NK-92 (cell line): ENCODE measurements around the gene AKR1B15.
"Not testable (repeated sequence)": the region's sequence is repeated elsewhere in the genome, so short reads cannot be mapped to it uniquely, and the experiment has no call there.

Experiments used
- DNase-seq: peaks from one replicate; lab custom pipeline; 2025; ENCODE audit not compliant: unreplicated experiment; lab: John Stamatoyannopoulos, UW

Gene AKR1B15

GRCh38 chr7:134548877-134549276 is at the start of gene AKR1B15:
Gene AKR1B15, plus strand, starts transcription at chr7:134549110. Its CDS starts 15,510 bp downstream, at chr7:134564620.
- DNase-seq, result no peak

- DNase-seq, result no peak
Observed at GRCh38 chr7:134500406-134500805, 48.5 kb upstream of the AKR1B15 start.

GRCh38 chr7:134500982-134501381 is 47.9 kb upstream of the AKR1B15 start:
- no peak for DNase-seq

DNA sequence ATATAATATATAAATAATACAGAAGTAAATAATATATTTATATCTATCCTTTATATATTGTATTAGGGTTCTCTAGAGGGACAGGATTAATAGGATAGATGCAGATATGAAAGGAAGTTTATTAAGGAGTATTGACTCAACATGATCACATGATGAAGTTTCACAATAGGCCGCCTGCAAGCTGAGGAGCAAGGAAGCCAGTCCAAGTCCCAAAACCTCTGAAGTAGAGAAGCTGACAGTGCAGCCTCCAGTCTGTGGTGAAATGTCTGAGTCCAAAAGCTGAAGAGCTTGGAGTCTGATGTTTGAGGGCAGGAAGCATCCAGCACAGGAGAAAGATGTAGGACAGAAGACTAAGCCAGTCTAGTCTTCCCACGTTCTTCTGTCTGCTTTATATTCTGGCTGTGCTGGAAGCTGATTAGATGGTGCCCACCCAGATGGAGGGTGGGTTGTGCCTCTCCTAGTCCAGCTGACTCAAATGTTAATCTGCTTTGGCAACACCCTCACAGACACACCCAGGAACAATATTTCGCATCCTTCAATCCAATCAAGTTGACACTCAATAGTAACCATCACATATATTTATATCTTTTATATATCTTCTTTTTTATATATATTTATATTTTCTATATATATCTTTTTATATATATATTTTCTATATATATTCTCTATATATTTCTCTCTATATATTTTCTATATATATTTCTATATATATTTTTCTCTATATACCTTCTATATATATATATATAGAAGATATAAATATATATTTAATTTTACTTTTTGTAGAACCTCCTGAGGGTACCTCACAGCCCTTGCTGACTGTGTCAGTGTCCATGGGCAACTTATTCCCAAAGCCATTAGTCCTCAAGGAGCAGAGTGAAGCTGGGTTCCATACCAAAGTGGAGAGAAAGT is 46.2 kb upstream of the AKR1B15 start:
- no peak for DNase-seq

DNA sequence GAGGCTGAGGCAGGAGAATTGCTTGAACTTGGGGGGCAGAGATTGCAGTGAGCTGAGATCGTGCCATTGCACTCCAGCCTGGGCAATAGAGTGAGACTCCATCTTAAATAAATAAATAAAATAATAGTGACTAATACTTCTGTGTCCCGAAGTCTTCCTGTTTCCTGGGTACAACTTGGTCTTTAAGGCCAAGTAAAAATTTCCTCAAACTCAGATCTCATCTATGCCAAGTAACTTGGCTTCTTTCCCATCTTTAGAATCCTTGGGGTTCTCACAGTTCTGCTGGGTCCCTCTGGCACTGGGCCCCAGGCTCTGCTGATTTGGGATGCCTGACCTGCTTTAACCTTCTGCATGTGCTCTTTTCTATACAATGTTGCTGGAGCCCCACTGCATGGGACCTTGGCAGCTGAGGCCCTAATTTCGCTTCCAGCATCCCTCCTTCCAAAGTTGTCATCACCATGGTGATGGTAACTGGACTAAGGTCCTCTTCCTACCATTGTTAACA is 44.2 kb upstream of the AKR1B15 start:
- DNase-seq, result no peak

DNA sequence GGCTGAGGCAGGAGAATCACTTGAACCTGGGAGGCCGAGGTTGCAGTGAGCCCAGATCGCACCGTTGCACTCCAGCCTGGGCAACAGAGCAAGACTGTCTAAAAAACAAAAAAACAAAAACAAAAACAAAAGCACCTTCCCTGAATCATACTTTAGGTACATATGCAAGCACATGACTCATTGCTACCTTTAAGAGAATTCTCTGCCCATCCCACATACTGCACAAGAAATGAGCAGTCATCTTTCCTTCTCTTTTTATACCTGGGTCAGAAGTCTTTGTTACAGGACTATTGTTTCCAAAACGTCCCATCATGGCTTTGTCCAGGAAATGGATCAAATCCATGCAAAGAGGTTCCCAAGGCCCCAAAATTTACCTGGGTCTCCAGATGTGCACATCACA is 43.1 kb upstream of the AKR1B15 start:
- no peak for DNase-seq

GRCh38 chr7:134509010-134509409 is 39.9 kb upstream of the AKR1B15 start:
- DNase-seq, result no peak

GRCh38 chr7:134510646-134511045 is 38.3 kb upstream of the AKR1B15 start:
- DNase-seq, result no peak

GRCh38 chr7:134512271-134512670 is 36.6 kb upstream of the AKR1B15 start:
- no peak for DNase-seq

GRCh38 chr7:134513169-134513752 is 35.6 kb upstream of the AKR1B15 start:
- no peak for DNase-seq

GRCh38 chr7:134514106-134514505 is 34.8 kb upstream of the AKR1B15 start:
- DNase-seq, result no peak

DNA sequence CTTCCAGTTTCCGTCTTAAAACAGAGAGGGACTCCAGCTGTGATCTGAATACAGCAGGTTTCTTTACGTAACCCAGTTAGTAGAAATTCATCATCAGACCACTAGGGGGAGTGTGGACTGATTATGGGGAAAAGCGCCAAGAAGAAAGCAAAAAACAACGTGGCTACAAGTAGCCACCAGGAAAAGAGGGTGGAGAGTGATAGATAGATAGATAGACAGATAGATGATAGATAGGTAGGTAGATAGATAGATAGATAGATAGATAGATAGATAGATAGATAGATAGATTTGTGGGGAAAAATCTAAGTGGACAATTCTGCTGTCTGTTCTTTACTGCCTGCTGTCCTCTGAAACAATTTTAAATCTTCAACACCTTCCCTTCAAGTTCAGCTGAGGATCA is 34.2 kb upstream of the AKR1B15 start:
- DNase-seq, result no peak

DNA sequence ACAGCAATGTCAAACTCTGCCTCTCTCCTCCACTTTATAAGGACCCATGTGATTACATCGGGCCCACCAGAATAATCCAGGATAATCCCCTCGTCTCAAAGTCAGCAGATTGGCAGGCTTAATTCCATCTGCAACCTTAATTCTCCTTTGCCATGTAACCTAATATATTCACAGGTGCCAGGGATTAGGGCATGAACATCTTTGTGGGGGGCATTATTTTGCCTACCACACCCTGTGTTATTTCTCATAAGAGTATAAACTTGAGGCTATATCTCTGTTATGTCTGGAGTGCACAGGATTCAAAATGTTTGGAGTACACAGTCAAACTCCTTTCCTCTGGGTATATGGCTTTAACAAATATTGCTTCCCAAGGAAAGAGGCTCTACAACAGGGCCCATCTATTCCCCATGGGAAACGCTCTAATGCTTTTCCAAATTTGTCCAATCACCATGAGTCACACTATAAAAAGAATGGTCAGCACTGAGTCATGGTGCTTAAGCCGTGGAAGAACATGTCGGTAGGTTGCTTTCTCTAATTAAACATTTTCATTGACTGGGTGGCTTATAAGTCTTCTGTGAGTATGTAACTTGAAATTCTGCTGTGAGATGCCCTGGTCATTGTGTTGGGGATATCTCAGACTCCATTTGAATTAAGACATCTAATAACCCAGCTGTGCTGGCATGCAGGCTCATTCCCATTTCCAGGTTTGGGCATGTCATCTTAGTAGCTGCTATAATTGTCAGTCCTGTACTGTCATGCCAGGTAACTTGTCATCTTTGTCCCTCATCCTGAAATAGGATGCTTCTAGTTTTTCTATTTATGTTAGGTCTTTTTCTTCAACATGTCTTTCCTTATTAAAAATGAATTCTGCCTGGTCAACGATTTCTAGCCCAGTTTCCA is 33.1 kb upstream of the AKR1B15 start:
- no peak for DNase-seq

DNA sequence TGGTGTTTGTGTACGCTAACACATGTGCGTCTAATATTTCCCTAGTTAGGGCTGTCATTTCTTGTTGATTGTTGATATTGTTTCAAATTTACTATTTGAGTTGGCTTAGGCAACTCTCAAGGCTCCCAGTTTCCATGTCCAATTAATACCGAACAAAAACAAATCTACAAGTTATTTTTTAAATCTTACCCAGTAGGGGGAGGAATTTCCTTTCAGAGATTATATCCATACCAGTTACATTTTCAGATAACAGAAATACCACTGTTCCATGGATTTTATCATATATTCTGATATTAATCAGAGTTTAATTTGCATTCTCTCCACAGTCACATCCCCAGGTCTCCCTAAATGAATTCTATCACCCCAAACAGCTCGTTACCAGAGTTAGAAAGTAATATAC is 28.8 kb upstream of the AKR1B15 start:
- no peak for DNase-seq

DNA sequence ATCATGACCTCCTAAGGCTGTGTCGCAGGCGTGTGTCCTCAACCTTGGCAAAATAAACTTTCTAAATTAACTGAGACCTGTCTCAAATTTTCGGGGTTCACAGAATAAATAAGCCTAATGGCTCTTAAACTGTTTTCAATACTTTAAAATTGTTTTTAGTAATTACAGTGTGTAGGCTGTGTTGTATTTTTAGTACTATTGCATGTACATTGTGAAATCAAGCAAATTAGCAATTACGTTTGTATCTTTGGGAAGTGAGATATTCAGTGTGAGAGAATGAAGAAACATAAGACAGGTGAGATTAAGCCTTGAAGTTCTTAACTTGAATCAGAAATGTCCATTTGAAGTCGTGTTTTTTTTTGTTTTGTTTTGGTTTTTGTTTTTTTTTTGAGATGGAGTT is 26.3 kb upstream of the AKR1B15 start:
- no peak for DNase-seq

- not testable (repeated sequence) for DNase-seq
Observed at GRCh38 chr7:134525449-134525848, 23.5 kb upstream of the AKR1B15 start.

- not testable (repeated sequence) for DNase-seq
Observed at GRCh38 chr7:134526552-134527248, 22.2 kb upstream of the AKR1B15 start.

GRCh38 chr7:134527979-134528371 is 20.9 kb upstream of the AKR1B15 start:
- DNase-seq, result no peak

- DNase-seq, result no peak
Observed at GRCh38 chr7:134528749-134529148, 20.2 kb upstream of the AKR1B15 start.

DNA sequence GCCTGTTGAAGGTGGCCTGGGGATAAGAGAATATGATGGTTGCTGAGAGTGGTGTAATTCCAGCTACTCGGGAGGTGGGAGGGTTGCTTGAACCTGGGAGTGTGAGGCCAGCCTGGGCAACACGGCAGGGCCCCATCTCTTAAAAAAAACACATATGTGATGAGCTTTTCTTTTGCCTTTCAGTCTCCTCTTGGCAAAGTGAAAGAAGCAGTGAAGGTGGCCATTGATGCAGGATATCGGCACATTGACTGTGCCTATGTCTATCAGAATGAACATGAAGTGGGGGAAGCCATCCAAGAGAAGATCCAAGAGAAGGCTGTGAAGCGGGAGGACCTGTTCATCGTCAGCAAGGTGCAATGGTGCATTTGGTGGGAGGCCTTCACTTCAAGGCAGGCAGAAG is 18.4 kb upstream of the AKR1B15 start:
- DNase-seq, result no peak
